Breast epithelium (tissue), 4 donors: ENCODE data around the gene DHRS3. TPM values are rescaled to one million over a fixed set of nuclear protein-coding genes. Genes with fewer than 3 reads are reported as not detected.
"Not testable (repeated sequence)": the region's sequence is repeated elsewhere in the genome, so short reads cannot be mapped to it uniquely, and the experiment has no call there.

Source experiments
- DNase-seq, 2 donors: peaks; one replicate each; pipeline ENCODE4 v3.0.0-alpha.2; 2019; ENCODE audit warnings: low spot score in 2 of 2
- H3K27ac ChIP-seq, 2 donors: fragments of 200-600 bp; sonication (generic) in 1 of 2; one replicate each; pipeline ENCODE4 v1.5.1; 2016 to 2019; ENCODE audit warnings: mild to moderate bottlenecking in 1 of 2
- H3K27me3 ChIP-seq, 2 donors: fragments of 200-600 bp; sonication (generic) in 1 of 2; one replicate each; pipeline versions ENCODE4 v1.5.1 to v1.6.0; 2017 to 2019; ENCODE audit warnings: control low read depth in 1 of 2, mild to moderate bottlenecking in 1 of 2
- H3K36me3 ChIP-seq: fragments of 200-600 bp; one replicate; pipeline ENCODE4 v1.5.1; 2019
- H3K4me1 ChIP-seq, 2 donors: fragments of 200-600 bp; sonication (generic); one replicate each; pipeline ENCODE4 v1.5.1; 2016 to 2019; ENCODE audit warnings: control low read depth in 1 of 2
- H3K4me3 ChIP-seq, 3 donors: fragments of 200-600 bp; sonication (generic); 1 replicate in 2 of 3; 2 replicates in 1 of 3; pipeline ENCODE4 v1.5.1; 2016 to 2019; ENCODE audit warnings: mild to moderate bottlenecking in 3 of 3, moderate library complexity in 2 of 3
- H3K9me3 ChIP-seq, 2 donors: fragments of 200-600 bp; sonication (generic) in 1 of 2; one replicate each; pipeline ENCODE4 v1.5.1; 2016 to 2019; ENCODE audit warnings: control low read depth in 1 of 2
- CTCF ChIP-seq, 3 donors: fragments of 450-650 bp; IDR thresholded peaks; one replicate each; pipeline ENCODE4 v1.5.1; 2016 to 2017; ENCODE audit warnings: antibody characterized with exemption in 3 of 3, mild to moderate bottlenecking in 3 of 3, moderate library complexity in 3 of 3
- POLR2A ChIP-seq: fragments of 450-650 bp; IDR thresholded peaks from one replicate; pipeline ENCODE4 v1.6.1; 2016; ENCODE audit warnings: antibody characterized with exemption, mild to moderate bottlenecking, moderate library complexity
- POLR2AphosphoS5 ChIP-seq, 3 donors: sonication (generic); formaldehyde crosslinking; IDR thresholded peaks; one replicate each; pipeline ENCODE4 v1.6.1; 2017; ENCODE audit warnings: antibody characterized with exemption in 3 of 3
- intact Hi-C: fragments of 100-400 bp; cut with DNase I; formaldehyde crosslinking; loops from one replicate; pipeline ENCODE4 v1.15.1; 2023; ENCODE audit warnings: low total_unique reads
- total RNA-seq, 3 donors: library from RNA; depleted of rRNA; stranded (reverse); fragments of >200 nt; gene quantifications; one replicate each; pipeline ENCODE4 v1.1.0, GENCODE V29; 2016

DHRS3 gene
- total RNA-seq, 3 donors from 2014 or later, result 109 to 151 (median 117) TPM

DNA sequence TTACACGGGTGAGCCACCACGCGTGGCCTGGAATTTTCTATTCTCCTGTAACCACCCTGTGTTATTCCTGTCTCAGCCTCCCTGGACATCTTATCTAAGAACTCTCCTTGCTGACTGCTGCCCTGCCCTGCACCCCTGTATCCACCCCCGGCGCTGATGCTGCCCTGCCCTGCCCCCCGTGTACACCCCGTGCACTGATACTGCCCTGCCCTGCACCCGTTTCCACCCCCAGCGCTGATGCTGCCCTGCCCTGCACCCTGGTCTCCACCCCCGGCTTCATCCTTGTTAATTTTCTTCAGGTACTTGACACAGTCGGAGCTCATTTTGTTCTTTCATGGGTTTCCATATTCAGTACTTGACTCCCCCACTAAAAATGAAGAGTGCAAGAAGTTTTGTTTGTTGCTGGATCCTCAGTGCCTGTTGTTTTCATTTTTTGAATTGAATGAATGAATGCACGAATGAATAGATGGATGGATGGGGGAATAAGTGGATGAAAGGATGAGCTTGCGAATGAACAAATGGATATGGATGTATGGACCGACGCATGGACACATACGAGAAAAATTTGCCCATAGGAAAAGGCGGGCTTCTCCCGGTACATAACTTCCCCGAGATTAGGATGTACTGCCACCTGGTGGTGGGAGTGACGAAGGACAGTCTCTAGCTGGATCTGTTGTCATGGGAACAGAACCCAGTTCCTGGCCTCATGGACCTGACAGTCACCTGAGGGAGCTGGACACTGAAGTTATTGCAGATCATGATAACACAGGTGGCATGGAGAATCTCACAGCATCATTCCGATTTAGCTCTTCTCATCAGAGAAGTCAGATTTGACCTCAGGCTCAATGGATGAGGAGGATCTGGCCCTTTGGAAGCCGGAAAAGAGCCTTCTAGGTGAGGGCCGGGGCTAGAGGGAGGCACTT is 40.8 kb upstream of the DHRS3 start:
- no peaks in the 10 kb centered on the region for H3K36me3 ChIP-seq
- TF ChIP-seq POLR2AphosphoS5 (IDR thresholded peaks at IDR 0.05) (peak in 1 of 3 donors; percentile 46), CTCF (IDR thresholded peaks at IDR 0.05) (peak; percentile 92 to 97 (median 92)), POLR2A (no peak)
- H3K4me3 ChIP-seq, result no peak overlapping the region
- peaks cover 7 to 8% of the 10 kb centered on the region in 2 donors for H3K9me3 ChIP-seq
- no peaks in the 10 kb centered on the region for H3K27me3 ChIP-seq
- peak; percentile 63 to 72 for DNase-seq
- no peaks in the 10 kb centered on the region for H3K4me1 ChIP-seq
- no peak overlapping the region for H3K27ac ChIP-seq
- intact Hi-C loops, result no loop called here

DNA sequence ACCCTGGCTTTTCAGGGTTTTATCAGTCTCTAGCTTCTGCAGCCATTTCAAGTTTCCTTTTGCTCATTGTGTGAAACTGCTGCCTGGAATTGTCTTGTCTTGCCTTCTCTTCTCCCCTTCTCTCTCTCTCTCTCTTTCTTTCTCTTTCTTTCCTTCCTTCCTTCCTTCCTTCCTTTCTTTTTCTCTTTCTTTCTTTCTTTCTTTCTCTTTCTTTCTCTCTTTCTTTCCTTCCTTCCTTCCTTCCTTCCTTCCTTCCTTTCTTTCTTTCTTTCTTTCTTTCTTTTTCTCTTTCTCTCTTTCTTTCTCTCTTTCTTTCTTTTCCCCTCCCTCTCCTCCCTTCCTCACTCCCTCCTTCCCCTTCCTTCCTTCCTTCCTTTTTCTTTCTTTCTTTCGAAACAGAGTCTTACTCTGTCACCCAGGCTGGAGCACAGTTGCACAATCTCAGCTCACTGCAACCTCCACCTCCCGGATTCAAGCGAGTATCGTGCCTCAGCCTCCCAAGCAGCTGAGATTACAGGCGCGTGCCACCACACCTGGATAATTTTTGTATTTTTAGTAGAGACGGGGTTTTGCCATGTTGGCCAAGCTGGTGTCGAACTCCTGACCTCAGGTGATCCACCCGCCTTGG is 40.0 kb upstream of the DHRS3 start:
- H3K27me3 ChIP-seq, H3K27ac ChIP-seq, intact Hi-C loops, H3K9me3 ChIP-seq, H3K36me3 ChIP-seq, H3K4me3 ChIP-seq, H3K4me1 ChIP-seq, DNase-seq: not testable (repeated sequence)

DNA sequence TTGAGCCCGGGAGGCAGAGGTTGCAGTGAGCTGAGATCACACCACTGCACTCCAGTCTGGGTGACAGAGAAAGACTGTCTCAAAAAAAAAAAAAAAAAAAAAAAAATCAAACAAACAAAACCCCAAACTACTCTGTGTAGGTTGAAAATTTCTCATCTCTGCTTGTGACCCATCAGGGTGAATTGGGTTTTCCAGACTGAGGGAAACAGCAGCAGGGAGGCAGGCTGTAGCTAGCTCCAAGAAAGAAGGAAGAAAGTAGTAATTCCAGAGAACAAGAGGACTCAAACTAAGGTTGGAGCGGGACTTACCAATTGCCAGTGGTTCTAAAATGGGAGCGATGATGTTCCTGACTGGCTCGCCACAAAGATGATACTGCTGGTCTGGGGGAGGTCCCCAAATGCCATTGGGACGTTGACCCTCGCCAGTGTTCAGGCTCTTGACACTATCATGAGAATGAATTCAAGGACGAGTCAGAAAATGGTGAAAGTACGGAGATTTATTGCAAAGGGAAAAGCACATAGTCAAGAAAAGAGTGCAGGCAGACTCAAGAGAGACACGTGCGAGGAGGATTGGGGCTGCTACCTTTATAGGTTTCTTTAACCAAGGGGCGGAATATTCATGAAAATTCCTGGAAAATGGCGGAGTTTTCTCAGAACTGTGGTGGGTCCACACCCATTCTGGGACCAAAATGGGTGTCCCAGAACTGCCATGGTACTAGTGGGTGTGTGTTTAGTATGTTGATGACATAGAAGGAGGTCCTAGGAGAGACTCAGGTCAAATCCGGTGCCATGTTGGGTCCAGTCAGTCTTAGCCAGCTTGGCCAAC is 39.3 kb upstream of the DHRS3 start:
- Histone ChIP-seq H3K4me1 (no peaks in the 10 kb centered on the region), H3K27me3 (no peaks in the 10 kb centered on the region), H3K9me3 (no peaks in the 10 kb centered on the region), H3K36me3 (no peaks in the 10 kb centered on the region), H3K4me3 (no peak overlapping the region), H3K27ac (no peak overlapping the region)
- DNase-seq, result no peak
- intact Hi-C loops, result no loop called here
- TF ChIP-seq CTCF (IDR thresholded peaks at IDR 0.05), result no peak

DNA sequence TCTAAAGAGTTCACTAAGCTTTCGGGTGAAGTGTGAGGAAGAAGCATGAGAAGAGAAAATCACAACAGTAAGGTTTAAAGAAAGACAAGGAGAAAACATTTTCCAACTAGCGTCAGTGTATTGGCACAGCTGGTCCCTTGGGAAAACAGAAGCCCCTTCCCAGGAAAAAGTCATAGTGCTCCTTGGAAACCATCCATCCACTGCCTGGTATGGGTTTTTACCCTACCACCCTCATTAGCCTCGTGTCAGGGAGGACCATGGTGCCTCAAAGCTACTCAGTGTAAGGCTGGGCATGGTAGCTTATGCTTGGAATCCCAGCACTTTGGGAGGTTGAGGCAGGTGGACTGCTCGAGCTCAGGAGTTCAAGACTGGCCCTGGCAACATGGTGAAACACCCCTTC is 38.6 kb upstream of the DHRS3 start:
- Histone ChIP-seq H3K36me3 (no peaks in the 10 kb centered on the region), H3K27me3 (no peaks in the 10 kb centered on the region), H3K27ac (no peak overlapping the region), H3K4me3 (no peak overlapping the region), H3K4me1 (no peaks in the 10 kb centered on the region), H3K9me3 (no peaks in the 10 kb centered on the region)
- DNase-seq, result no peak
- intact Hi-C loops, result no loop called here
- TF ChIP-seq POLR2A, result no peak
- no peak for TF ChIP-seq POLR2AphosphoS5 (IDR thresholded peaks at IDR 0.05)
- TF ChIP-seq CTCF (IDR thresholded peaks at IDR 0.05), result no peak

DNA sequence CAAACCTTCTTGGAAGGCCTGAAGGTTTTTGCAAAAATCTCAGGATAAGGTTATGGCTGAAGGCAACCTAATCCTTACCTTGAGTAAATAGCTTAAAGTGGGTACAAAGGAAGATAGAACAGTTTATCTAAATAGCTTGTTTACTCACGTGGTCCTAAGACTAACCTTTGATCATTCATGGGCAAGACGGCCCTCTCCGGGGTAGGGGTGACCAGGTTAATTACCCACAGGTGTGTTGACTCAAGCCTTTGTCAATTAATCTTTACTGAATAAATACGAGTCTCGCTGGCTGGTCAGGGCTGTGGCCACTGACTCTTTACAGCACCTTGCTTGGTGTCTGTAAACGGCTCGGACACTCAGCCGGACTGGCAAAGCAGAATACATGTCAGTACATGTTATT is 36.6 kb upstream of the DHRS3 start:
- Histone ChIP-seq H3K36me3 (no peaks in the 10 kb centered on the region), H3K4me1 (no peaks in the 10 kb centered on the region), H3K27me3 (no peaks in the 10 kb centered on the region), H3K9me3 (no peaks in the 10 kb centered on the region), H3K27ac (no peak overlapping the region), H3K4me3 (no peak overlapping the region)
- TF ChIP-seq CTCF (IDR thresholded peaks at IDR 0.05) (no peak), POLR2AphosphoS5 (IDR thresholded peaks at IDR 0.05) (no peak), POLR2A (no peak)
- intact Hi-C loops, result no loop called here
- no peak for DNase-seq
